Sigmoid colon (tissue), 4 donors: ENCODE results near the gene MAP4K4.

Source experiments
- EP300 ChIP-seq, 4 donors: sonication (generic); formaldehyde crosslinking; IDR thresholded peaks; one replicate each; pipeline ENCODE4 v1.6.1; 2017; ENCODE audit warnings: antibody characterized with exemption in 4 of 4
- POLR2A ChIP-seq, 2 donors: fragments of 450-650 bp; IDR thresholded peaks; one replicate each; pipeline ENCODE4 v1.6.1; 2016; ENCODE audit warnings: antibody characterized with exemption in 2 of 2, mild to moderate bottlenecking in 2 of 2, moderate library complexity in 2 of 2
- POLR2AphosphoS5 ChIP-seq, 4 donors: sonication (generic); formaldehyde crosslinking; IDR thresholded peaks; one replicate each; pipeline ENCODE4 v1.6.1; 2017; ENCODE audit warnings: antibody characterized with exemption in 4 of 4
- TF ChIP-seq, protein P1 (sequence below), 4 experiments: fragments of 450-650 bp in 3 of 4; fragments of 200-600 bp in 1 of 4; IDR thresholded peaks; one replicate each; pipeline ENCODE4 v1.5.1; 2016 to 2019; ENCODE audit warnings: antibody characterized with exemption in 4 of 4, mild to moderate bottlenecking in 3 of 4, moderate library complexity in 2 of 4

GRCh38 chr2:101682311-101682710 lies 15.2 kb upstream of the MAP4K4 start:
- TF ChIP-seq, protein P1, sequence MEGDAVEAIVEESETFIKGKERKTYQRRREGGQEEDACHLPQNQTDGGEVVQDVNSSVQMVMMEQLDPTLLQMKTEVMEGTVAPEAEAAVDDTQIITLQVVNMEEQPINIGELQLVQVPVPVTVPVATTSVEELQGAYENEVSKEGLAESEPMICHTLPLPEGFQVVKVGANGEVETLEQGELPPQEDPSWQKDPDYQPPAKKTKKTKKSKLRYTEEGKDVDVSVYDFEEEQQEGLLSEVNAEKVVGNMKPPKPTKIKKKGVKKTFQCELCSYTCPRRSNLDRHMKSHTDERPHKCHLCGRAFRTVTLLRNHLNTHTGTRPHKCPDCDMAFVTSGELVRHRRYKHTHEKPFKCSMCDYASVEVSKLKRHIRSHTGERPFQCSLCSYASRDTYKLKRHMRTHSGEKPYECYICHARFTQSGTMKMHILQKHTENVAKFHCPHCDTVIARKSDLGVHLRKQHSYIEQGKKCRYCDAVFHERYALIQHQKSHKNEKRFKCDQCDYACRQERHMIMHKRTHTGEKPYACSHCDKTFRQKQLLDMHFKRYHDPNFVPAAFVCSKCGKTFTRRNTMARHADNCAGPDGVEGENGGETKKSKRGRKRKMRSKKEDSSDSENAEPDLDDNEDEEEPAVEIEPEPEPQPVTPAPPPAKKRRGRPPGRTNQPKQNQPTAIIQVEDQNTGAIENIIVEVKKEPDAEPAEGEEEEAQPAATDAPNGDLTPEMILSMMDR (IDR thresholded peaks at IDR 0.05): no peak
- TF ChIP-seq EP300 (IDR thresholded peaks at IDR 0.05) (no peak), POLR2A (IDR thresholded peaks at IDR 0.05) (no peak), POLR2AphosphoS5 (IDR thresholded peaks at IDR 0.05) (no peak)
